Measurements from ENCODE around the gene MIPOL1.

GRCh38 chr14:37416264-37416663 is 218.5 kb downstream of the MIPOL1 start:
- TF ChIP-seq ELF1 (tag; IDR thresholded peaks at IDR 0.05) (no peak), ZSCAN29 (IDR thresholded peaks at IDR 0.05) (no peak), YY1 (IDR thresholded peaks at IDR 0.05; ENCODE audit: borderline replicate concordance in 1 of 3, control insufficient read depth in 1 of 3, extremely low read depth in 1 of 3, insufficient read depth in 3 of 3, insufficient read length in 1 of 3, insufficient replicate concordance in 2 of 3, low read depth in 1 of 3, low read length in 2 of 3) (no peak), GATA2 (CRISPR knock-in tag; IDR thresholded peaks at IDR 0.05) (no peak), ZNF395 (CRISPR knock-in tag; IDR thresholded peaks at IDR 0.05) (no peak), REST (IDR thresholded peaks at IDR 0.05; ENCODE audit: borderline replicate concordance) (no peak), REST (CRISPR knock-in tag; IDR thresholded peaks at IDR 0.05; ENCODE audit: low read depth) (no peak), EP300 (IDR thresholded peaks at IDR 0.05; ENCODE audit: low read length) (no peak), ZNF766 (CRISPR knock-in tag; conservative IDR thresholded peaks at IDR 0.05) (no peak)

All from K562 (cell line).